GM15510 (cell line): Measurements from ENCODE around the gene TRIM33.

Source experiments
- POLR2A ChIP-seq: IDR thresholded peaks from 3 replicates; pipeline ENCODE4 v1.6.1; 2011; ENCODE audit warnings: borderline replicate concordance; ENCODE audit not compliant: insufficient read length; ENCODE audit errors: extremely low read depth

Gene TRIM33

DNA sequence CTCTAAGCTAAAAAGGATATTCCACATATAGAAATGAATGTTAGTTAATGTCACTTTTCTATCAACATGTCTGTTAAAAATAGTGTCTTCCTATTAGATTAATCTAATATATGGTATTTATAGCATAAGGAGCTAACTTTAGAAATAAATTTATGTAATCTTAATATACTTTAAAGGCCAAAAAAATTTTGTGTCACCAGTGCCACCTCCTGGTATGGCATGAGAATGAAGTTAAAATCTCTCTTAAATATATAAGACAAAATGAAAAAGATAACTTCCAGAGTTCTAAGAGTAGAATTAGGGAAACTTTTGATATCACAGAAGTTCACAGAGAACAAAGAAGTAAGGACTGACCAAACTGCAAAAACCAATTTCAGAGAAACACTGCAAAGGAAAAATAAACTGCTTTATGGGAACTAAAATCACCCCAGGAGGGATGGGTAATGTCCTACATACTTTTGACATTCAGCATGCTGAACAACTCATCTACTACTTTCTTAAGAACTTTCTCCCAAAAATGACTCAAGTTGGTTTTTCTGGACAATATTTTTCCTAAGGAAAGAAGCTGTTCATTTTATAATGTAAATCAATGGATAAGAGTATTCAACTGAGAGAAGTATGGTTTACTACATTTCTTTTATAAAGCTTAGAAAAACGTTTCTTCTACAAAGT lies 82.8 kb downstream of the TRIM33 start:
- TF ChIP-seq POLR2A, result no peak

GRCh38 chr1:114427612-114428011 lies 83.4 kb downstream of the TRIM33 start:
- no peak for TF ChIP-seq POLR2A

DNA sequence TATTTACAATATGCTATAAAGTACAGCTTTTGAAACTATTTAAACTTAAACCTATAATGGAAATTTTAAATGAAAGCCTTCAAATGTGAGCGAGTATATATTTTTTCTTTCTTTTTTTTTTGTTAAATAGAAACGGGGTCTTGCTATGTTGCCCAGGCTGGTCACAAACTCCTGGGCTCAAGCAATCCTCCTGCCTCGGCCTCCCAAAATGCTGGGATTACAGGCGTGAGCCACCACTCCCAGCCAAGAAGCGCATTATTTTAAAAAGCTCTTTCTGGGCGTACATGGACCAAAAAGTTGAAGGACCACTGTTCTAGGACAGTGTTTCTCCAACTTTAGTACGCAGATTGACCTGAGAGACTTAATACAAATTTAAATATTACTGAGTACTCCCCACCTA lies 87.5 kb downstream of the TRIM33 start:
- no peak for TF ChIP-seq POLR2A

- no peak for TF ChIP-seq POLR2A
Observed at GRCh38 chr1:114397601-114398000, 113.4 kb downstream of the TRIM33 start.

GRCh38 chr1:114395863-114396262 lies 115.1 kb downstream of the TRIM33 start:
- no peak for TF ChIP-seq POLR2A

DNA sequence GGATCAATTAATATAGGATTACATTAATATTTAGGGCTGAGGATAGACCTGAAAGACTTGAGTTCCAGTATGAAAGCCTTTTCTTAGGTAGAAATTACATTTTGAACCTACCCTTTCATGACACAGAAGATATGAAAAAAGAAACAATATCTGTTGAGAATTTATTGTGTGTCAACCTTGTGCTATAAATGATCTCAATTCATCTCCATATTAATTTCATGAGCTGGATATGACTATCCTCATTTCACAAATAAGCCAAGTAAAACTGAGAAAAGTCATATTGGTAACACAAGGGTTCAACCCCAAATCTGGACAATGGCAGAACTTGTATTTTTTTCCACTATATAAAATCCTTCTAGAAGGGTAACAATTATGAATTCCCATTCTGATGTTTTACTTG lies 120.0 kb downstream of the TRIM33 start:
- TF ChIP-seq POLR2A, result no peak

DNA sequence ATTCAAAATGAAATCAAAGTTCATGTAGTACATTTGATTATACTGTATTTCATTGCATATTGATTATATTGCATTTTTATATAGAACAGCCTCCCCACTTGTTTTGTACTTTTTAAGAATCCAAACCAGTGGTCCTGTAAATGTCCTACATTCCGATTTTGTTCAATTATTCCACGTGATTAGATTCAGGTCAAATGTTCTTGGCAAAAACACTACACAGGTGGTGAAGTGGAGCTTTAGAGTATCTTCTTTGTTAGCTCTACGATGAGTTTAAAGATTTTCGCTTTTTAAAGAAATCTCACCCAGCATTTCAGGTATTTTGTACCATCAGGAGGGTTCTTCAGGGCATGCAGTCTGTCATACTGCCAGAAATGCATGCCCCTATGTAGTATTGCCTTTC lies 120.6 kb downstream of the TRIM33 start:
- TF ChIP-seq POLR2A, result no peak

- TF ChIP-seq POLR2A, result no peak
Observed at GRCh38 chr1:114388432-114389003, 122.5 kb downstream of the TRIM33 start.

- TF ChIP-seq POLR2A, result no peak
Observed at GRCh38 chr1:114387010-114387360, 124.0 kb downstream of the TRIM33 start.

- no peak for TF ChIP-seq POLR2A
Observed at GRCh38 chr1:114386129-114387009, 124.6 kb downstream of the TRIM33 start.

GRCh38 chr1:114384922-114385321 lies 126.1 kb downstream of the TRIM33 start:
- no peak for TF ChIP-seq POLR2A

- no peak for TF ChIP-seq POLR2A
Observed at GRCh38 chr1:114379987-114380386, 131.0 kb downstream of the TRIM33 start.

GRCh38 chr1:114379358-114379757 lies 131.6 kb downstream of the TRIM33 start:
- TF ChIP-seq POLR2A, result no peak

DNA sequence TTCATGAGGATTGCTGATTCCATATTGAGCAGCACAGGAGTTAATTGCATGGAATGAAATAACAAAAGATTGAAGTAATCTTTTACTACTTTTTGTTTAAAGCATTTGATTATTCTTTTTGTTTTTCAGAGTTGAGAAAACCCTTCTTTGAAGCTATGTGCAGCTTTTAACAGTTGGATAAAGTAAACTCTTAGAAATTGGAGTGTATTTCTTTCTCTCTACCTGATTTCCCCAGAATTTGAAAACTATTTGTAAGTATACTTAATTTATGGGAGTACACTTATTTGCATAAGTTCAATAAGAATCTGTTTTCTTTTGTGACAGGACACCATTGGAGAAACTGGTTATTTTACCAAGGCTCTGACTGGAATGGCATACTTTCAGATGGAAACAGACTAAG lies 133.6 kb downstream of the TRIM33 start:
- no peak for TF ChIP-seq POLR2A

DNA sequence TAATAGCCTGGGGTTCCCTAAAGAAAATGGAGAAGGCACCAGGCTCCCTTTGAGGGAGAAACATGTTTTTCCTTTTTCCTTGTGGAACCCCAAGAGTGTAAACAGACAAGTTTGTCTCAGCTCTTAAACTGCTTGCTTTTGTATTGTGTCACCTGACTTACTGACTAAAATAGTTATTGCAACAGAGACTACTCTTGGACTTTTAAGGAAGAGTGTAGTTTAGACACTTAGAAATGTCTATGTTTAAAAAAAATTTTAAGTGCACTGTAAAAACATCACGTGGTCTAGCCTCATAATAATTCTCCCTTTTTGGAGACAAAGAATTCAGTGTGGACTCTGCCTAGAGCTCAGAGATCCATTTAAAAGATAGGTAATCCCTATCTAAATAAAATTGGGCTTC lies 141.1 kb downstream of the TRIM33 start:
- no peak for TF ChIP-seq POLR2A
